GM19238 (cell line): ENCODE results near the gene NAMPT.
"Not testable (repeated sequence)": the region's sequence is repeated elsewhere in the genome, so short reads cannot be mapped to it uniquely, and the experiment has no call there.

Source experiments
- DNase-seq: peaks from one replicate; pipeline ENCODE4 v3.0.0; 2011; ENCODE audit warnings: low spot score; ENCODE audit not compliant: insufficient read length

Gene NAMPT

GRCh38 chr7:106304568-106304967 is 19.8 kb upstream of the NAMPT start:
- no peak for DNase-seq

GRCh38 chr7:106298631-106299030 is 13.8 kb upstream of the NAMPT start:
- DNase-seq: not testable (repeated sequence)

GRCh38 chr7:106298155-106298554 is 13.4 kb upstream of the NAMPT start:
- DNase-seq: not testable (repeated sequence)

GRCh38 chr7:106294334-106294733 is 9.6 kb upstream of the NAMPT start:
- DNase-seq: no peak

- DNase-seq: no peak
These were observed 6.5 kb upstream of the NAMPT start for GRCh38 chr7:106291247-106291646.

- no peak for DNase-seq
These were observed 5.5 kb upstream of the NAMPT start for GRCh38 chr7:106290319-106290718.

GRCh38 chr7:106289848-106290247 is 5.1 kb upstream of the NAMPT start:
- no peak for DNase-seq

- DNase-seq: no peak
These were observed 3.5 kb upstream of the NAMPT start for GRCh38 chr7:106288263-106288662.

- no peak for DNase-seq
These were observed 3.0 kb upstream of the NAMPT start for GRCh38 chr7:106287786-106288185.

- peak; percentile 26 for DNase-seq
These were observed 1.2 kb upstream of the NAMPT start for GRCh38 chr7:106285855-106286492.

GRCh38 chr7:106285051-106285854 is 470 bp upstream of the NAMPT start:
- peak; percentile 79 for DNase-seq

GRCh38 chr7:106283831-106284713 is 711 bp downstream of the NAMPT start:
- peak; percentile 20 for DNase-seq

- no peak for DNase-seq
These were observed 1.3 kb downstream of the NAMPT start for GRCh38 chr7:106283501-106283830.

- DNase-seq: no peak
These were observed 1.9 kb downstream of the NAMPT start for GRCh38 chr7:106282852-106283251.

- DNase-seq: no peak
These were observed 2.4 kb downstream of the NAMPT start for GRCh38 chr7:106282390-106282789.

GRCh38 chr7:106281585-106282318 is 3.0 kb downstream of the NAMPT start:
- DNase-seq: no peak

GRCh38 chr7:106281127-106281526 is 3.7 kb downstream of the NAMPT start:
- no peak for DNase-seq

GRCh38 chr7:106279425-106280197 is 5.2 kb downstream of the NAMPT start:
- DNase-seq: no peak

GRCh38 chr7:106278695-106279094 is 6.1 kb downstream of the NAMPT start:
- no peak for DNase-seq

GRCh38 chr7:106277976-106278375 is 6.8 kb downstream of the NAMPT start:
- no peak for DNase-seq

- DNase-seq: no peak
These were observed 8.3 kb downstream of the NAMPT start for GRCh38 chr7:106276513-106276912.
